A673 (cell line): ENCODE results near the gene CD226. TPM values are rescaled to one million over a fixed set of nuclear protein-coding genes. Genes with fewer than 3 reads are reported as not detected.

Source experiments
- BruUV-seq: library from RNA; stranded (reverse); fragments of 400-500 nt; replicated peaks from 2 replicates; lab custom pipeline; 2021; lab: Mats Ljungman, UMichigan
- CTCF ChIA-PET: fragments of 300-600 bp; sonication (Branson Sonifier 250); formaldehyde crosslinking; loops from one replicate; lab custom pipeline; 2022; ENCODE audit warnings: antibody characterized with exemption; lab: Charles Lee
- POLR2A ChIA-PET: fragments of 300-600 bp; sonication (Branson Sonifier 250); formaldehyde crosslinking; loops from one replicate; lab custom pipeline; 2022; ENCODE audit warnings: antibody characterized with exemption; ENCODE audit not compliant: low non-redundant PET; lab: Charles Lee
- DNase-seq: peaks from one replicate; pipeline ENCODE4 v3.0.0-alpha.2; 2015; ENCODE audit warnings: low spot score
- H3K27ac ChIP-seq: fragments of 200-600 bp; sonication (generic); 2 replicates; pipeline ENCODE4 v1.5.1; 2016; ENCODE audit warnings: mixed run types, low read depth, mild to moderate bottlenecking, mixed read lengths, antibody characterized with exemption, low read length; ENCODE audit not compliant: poor library complexity, severe bottlenecking
- H3K27me3 ChIP-seq: fragments of 200-600 bp; sonication (generic); replicated peaks from 2 replicates; pipeline ENCODE4 v1.6.1; 2017; ENCODE audit warnings: mixed run types, low read depth, mild to moderate bottlenecking, mixed read lengths, antibody characterized with exemption, low read length; ENCODE audit not compliant: insufficient read depth, poor library complexity
- H3K36me3 ChIP-seq: fragments of 200-600 bp; sonication (generic); 2 replicates; pipeline ENCODE4 v1.6.1; 2016; ENCODE audit warnings: mixed run types, mild to moderate bottlenecking, mixed read lengths, antibody characterized with exemption, low read length; ENCODE audit not compliant: insufficient read depth, poor library complexity, severe bottlenecking
- H3K4me1 ChIP-seq: fragments of 200-600 bp; sonication (generic); 2 replicates; pipeline ENCODE4 v1.6.1; 2017; ENCODE audit warnings: mixed run types, mild to moderate bottlenecking, mixed read lengths, antibody characterized with exemption, low read length; ENCODE audit not compliant: insufficient read depth, poor library complexity, severe bottlenecking
- H3K4me3 ChIP-seq: fragments of 200-600 bp; sonication (generic); 2 replicates; pipeline ENCODE4 v1.5.1; 2016; ENCODE audit warnings: low read depth, mixed run types, mild to moderate bottlenecking, mixed read lengths, low read length; ENCODE audit not compliant: poor library complexity, severe bottlenecking
- H3K9me3 ChIP-seq: fragments of 200-600 bp; sonication (generic); 2 replicates; pipeline ENCODE4 v1.6.1; 2016; ENCODE audit warnings: mixed run types, low read depth, mild to moderate bottlenecking, mixed read lengths, antibody characterized with exemption, low read length; ENCODE audit not compliant: poor library complexity, severe bottlenecking
- EZH2 ChIP-seq: fragments of 200-600 bp; sonication (generic); IDR thresholded peaks from 2 replicates; pipeline ENCODE4 v1.6.1; 2017; ENCODE audit warnings: borderline replicate concordance, low read depth, mild to moderate bottlenecking, mixed read lengths, antibody characterized with exemption, low read length; ENCODE audit not compliant: poor library complexity, severe bottlenecking
- intact Hi-C: fragments of 100-400 bp; cut with micrococcal nuclease; formaldehyde crosslinking; loops from one replicate; pipeline ENCODE4 v1.10.0; 2022; ENCODE audit not compliant: unreplicated experiment
- total RNA-seq: library from RNA; stranded (reverse); gene quantifications from 2 replicates; pipeline ENCODE4 v1.2.3, GENCODE V29; 2021
- TF ChIP-seq, protein P1 (sequence below): fragments of 300-800, 200-600 bp; sonication (generic); conservative IDR thresholded peaks from 2 replicates; pipeline ENCODE4 v1.5.1; 2017; ENCODE audit warnings: low read depth, mild to moderate bottlenecking, antibody characterized with exemption, low read length, moderate library complexity, mixed read lengths

CD226 gene
- total RNA-seq, 1 experiment from 2014 or later, result 0.71 TPM

DNA sequence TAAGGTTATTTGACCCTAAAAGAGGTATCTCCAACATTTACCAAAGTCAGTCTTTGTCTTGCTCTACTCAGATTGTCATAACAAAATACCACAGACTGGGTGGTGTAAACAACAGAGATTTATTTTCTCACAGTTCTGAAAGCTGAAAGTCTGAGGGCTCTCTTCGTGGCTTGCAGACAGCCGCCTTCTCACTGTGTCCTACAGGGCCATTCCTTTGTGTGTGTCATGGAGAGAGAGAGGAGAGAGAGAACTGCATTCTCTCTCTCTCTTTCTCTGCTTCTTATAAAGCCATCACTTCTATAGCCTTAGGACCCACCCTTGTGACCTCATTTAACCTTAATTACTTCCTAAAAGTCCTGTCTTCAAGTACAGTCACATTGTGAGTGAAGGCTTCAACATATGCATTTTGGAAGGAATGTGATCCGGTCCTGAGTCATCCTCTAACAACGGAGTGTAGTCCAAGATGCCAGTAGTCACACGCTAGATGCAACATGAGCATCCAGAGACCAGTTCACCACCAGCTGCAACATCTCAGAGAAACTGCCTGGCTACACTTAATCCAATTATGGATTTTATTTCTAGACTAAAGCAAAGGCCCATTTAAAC is 130.2 kb downstream of the CD226 start:
- Histone ChIP-seq H3K36me3 (no peaks in the 10 kb centered on the region), H3K27ac (no peak overlapping the region), H3K4me3 (no peak overlapping the region), H3K4me1 (peaks cover 14% of the 10 kb centered on the region), H3K9me3 (no peaks in the 10 kb centered on the region), H3K27me3 (no peaks in the 10 kb centered on the region)
- TF ChIP-seq EZH2, result no peak
- intact Hi-C loops, result no loop called here
- peak; percentile 87 for DNase-seq
- no TSS peak for BruUV-seq
- CTCF ChIA-PET, result no interaction called here
- POLR2A ChIA-PET, result no interaction called here

DNA sequence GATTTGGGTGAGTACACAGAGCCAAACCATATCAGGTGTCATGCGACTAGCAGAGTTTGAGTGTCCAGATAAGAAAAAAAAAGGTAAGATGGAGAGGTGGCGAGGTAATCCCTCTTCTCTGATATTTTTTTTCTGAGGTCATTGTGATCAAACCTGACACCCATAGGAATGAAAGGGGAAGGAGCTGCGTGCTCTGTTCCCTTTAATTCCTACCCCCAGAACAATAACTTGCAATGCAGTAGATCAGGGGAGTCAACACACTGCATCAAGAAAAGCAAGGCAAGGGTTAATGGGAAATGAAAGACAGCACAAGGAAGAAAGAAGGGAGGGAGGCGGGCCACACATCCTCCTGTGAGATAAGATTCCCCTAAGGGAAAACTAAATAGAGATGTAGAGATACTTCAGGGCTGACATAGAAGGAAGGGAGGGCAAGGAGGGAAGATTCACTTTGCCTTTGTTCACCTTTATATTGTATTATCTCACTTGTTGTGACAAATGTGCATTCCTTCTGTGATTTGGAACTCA is 132.8 kb downstream of the CD226 start:
- DNase-seq, result no peak
- H3K27me3 ChIP-seq, result no peaks in the 10 kb centered on the region
- no peak overlapping the region for H3K4me3 ChIP-seq
- no peak overlapping the region for H3K27ac ChIP-seq
- H3K36me3 ChIP-seq, result no peaks in the 10 kb centered on the region
- no peak for TF ChIP-seq EZH2
- TF ChIP-seq, protein P1, sequence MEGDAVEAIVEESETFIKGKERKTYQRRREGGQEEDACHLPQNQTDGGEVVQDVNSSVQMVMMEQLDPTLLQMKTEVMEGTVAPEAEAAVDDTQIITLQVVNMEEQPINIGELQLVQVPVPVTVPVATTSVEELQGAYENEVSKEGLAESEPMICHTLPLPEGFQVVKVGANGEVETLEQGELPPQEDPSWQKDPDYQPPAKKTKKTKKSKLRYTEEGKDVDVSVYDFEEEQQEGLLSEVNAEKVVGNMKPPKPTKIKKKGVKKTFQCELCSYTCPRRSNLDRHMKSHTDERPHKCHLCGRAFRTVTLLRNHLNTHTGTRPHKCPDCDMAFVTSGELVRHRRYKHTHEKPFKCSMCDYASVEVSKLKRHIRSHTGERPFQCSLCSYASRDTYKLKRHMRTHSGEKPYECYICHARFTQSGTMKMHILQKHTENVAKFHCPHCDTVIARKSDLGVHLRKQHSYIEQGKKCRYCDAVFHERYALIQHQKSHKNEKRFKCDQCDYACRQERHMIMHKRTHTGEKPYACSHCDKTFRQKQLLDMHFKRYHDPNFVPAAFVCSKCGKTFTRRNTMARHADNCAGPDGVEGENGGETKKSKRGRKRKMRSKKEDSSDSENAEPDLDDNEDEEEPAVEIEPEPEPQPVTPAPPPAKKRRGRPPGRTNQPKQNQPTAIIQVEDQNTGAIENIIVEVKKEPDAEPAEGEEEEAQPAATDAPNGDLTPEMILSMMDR, result no peak
- ChIA-PET CTCF (no interaction called here), POLR2A (no interaction called here)
- H3K9me3 ChIP-seq, result no peaks in the 10 kb centered on the region
- intact Hi-C loops, result no loop called here
- BruUV-seq, result no TSS peak
- peaks cover 14% of the 10 kb centered on the region for H3K4me1 ChIP-seq

DNA sequence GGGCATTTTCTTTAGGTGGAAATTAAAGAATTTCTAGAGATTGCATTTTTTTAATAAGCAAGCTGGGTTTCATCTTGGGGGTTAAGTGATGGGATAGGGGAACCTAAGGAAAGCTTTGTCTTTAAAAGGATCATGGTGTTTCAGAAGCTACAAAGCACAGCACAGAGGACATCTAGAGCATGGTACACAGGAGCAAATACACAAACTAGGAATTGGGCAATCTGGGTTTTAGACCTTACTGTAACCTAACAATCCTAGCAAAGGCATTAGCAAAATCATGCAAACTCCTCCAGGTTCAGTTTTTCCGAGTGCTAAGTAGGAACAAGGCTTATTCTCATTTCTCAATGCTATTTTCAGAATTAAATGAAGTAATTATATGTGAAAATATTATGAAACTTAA is 134.1 kb downstream of the CD226 start:
- H3K36me3 ChIP-seq, result no peaks in the 10 kb centered on the region
- no peaks in the 10 kb centered on the region for H3K9me3 ChIP-seq
- H3K4me3 ChIP-seq, result no peak overlapping the region
- no peak overlapping the region for H3K27ac ChIP-seq
- DNase-seq, result no peak
- POLR2A ChIA-PET, result no interaction called here
- peaks cover 14% of the 10 kb centered on the region for H3K4me1 ChIP-seq
- intact Hi-C loops, result no loop called here
- H3K27me3 ChIP-seq, result no peaks in the 10 kb centered on the region
- no peak for TF ChIP-seq EZH2
- TF ChIP-seq, protein P1, result no peak
- no TSS peak for BruUV-seq
- CTCF ChIA-PET, result no interaction called here

DNA sequence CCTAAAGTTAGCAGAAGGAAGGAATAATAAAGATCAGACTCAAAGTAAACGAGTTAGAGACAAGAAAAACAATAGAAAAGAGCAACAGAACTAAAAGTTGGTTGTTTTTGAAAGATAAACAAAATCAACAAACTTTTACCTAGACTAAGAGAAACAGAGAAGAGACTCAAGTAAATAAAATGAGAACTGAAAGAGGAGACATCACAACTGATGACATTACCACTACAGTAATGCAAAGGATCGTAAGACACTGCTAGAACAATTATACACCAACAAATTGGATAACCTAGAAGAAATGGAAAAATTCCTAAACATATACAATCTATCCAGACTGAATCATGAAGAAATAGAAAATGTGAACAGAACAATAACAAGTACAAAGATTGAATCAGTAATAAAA is 139.3 kb downstream of the CD226 start:
- Histone ChIP-seq H3K27ac (no peak overlapping the region), H3K36me3 (no peaks in the 10 kb centered on the region), H3K27me3 (no peaks in the 10 kb centered on the region), H3K4me3 (no peak overlapping the region), H3K4me1 (no peaks in the 10 kb centered on the region), H3K9me3 (no peaks in the 10 kb centered on the region)
- no peak for DNase-seq
- CTCF ChIA-PET, result no interaction called here
- intact Hi-C loops, result no loop called here
- TF ChIP-seq EZH2, result no peak
- TF ChIP-seq, protein P1, result no peak
- no TSS peak for BruUV-seq
- POLR2A ChIA-PET, result no interaction called here
